Measurements from ENCODE around the gene ZIC2. TPM values are rescaled to one million over a fixed set of nuclear protein-coding genes. Genes with fewer than 3 reads are reported as not detected.

Gene ZIC2
- total and polyA plus RNA-seq, 2 donors (not counting 1 experiment from before 2014, with no cell fraction given) = not detected

DNA sequence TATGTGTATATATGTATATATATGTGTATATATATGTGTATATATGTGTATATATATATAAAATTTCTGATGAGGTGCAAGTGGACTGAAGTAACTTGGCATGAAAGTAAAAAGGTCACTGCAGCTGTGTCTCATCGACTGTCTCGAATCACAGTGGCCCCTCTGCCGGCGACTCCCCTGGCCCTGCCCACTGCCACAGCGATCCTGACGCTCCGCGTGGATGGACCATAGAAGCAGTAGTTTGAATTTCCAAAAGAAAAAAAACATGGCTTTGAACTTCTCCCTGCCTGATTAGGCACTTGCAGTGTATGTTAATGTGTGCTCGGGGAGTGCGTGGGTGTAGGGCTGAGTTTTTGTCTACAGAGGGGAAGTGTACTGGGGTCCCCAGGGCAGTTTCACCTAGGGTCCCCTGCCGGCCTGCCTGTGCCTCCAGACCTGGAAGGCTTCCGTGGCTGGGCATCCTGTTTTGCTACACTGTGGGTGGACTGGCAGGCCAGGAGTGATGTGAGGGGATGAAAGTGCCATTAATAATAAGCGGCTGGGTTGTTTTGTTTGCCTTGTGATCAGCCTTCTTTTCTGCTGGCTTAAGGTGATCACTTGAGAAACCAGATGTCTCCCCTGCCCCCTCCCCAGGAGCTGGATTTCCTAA lies 20.8 kb upstream of the ZIC2 start:
- no peak for TF ChIP-seq CTCF (conservative IDR thresholded peaks at IDR 0.05 in 1 of 2, IDR thresholded peaks at IDR 0.05 in 1 of 2; ENCODE audit: low read depth in 1 of 2, low read length in 2 of 2)
- TF ChIP-seq EZH2 (IDR thresholded peaks at IDR 0.05; ENCODE audit: low read length, missing control alignments) = no peak
- Histone ChIP-seq H3K36me3 (ENCODE audit: control insufficient read depth, insufficient read depth, low read length) (no peaks in the 10 kb centered on the region), H3K9me3 (ENCODE audit: control insufficient read depth, insufficient read depth, low read depth, low read length) (no peaks in the 10 kb centered on the region), H3K4me2 (ENCODE audit: extremely low read depth, insufficient read depth, low read length) (no peak overlapping the region), H3K27me3 (ENCODE audit: control insufficient read depth, insufficient read depth, low read length) (peaks cover 59% of the 10 kb centered on the region), H3K79me2 (ENCODE audit: control insufficient read depth, insufficient read depth, low read length) (no peaks in the 10 kb centered on the region), H3K4me3 (replicated peaks in 1 of 4; ENCODE audit: control extremely low read depth in 1 of 4, insufficient read depth in 1 of 4, low read depth in 3 of 4, low read length in 4 of 4) (no peak overlapping the region), H3K27ac (ENCODE audit: insufficient read depth, low read length) (no peak overlapping the region), H3K4me1 (ENCODE audit: control insufficient read depth, extremely low read depth, insufficient read depth, low read length) (no peaks in the 10 kb centered on the region), H3K9ac (ENCODE audit: insufficient read depth, low read length) (no peak overlapping the region), H4K20me1 (ENCODE audit: control insufficient read depth, extremely low read depth, insufficient read depth, low read length) (no peaks in the 10 kb centered on the region), H2AFZ (ENCODE audit: low read length) (no peak overlapping the region)
- DNase-seq (ENCODE audit: low read depth in 2 of 2) = no peak

DNA sequence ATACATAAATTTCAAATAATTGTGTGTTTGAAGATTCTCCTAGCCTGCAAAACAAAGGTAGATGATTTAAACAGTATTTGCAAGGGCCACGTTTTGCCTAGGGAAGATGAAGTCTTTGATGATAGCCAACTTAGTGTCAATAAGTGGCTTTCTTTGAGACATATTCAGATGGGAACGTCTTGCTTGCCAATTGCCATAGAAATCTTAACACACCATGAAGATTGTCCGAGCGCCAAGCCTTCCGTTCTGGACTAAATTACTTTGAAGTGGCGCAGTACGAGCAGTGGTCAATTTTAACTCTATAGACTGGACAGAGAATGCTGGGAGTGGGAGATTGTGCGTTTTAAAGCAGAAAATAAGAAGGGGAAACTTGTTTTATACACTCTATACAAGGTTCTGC lies 19.9 kb upstream of the ZIC2 start:
- no peaks in the 10 kb centered on the region for H3K79me2 ChIP-seq (ENCODE audit: control insufficient read depth, insufficient read depth, low read length)
- H4K20me1 ChIP-seq (ENCODE audit: control insufficient read depth, extremely low read depth, insufficient read depth, low read length) = no peaks in the 10 kb centered on the region
- H3K36me3 ChIP-seq (ENCODE audit: control insufficient read depth, insufficient read depth, low read length) = no peaks in the 10 kb centered on the region
- H3K27me3 ChIP-seq (ENCODE audit: control insufficient read depth, insufficient read depth, low read length) = peaks cover 56% of the 10 kb centered on the region
- no peak overlapping the region for H3K9ac ChIP-seq (ENCODE audit: insufficient read depth, low read length)
- no peak overlapping the region for H3K4me2 ChIP-seq (ENCODE audit: extremely low read depth, insufficient read depth, low read length)
- H3K27ac ChIP-seq (ENCODE audit: insufficient read depth, low read length) = no peak overlapping the region
- H3K4me1 ChIP-seq (ENCODE audit: control insufficient read depth, extremely low read depth, insufficient read depth, low read length) = no peaks in the 10 kb centered on the region
- no peak overlapping the region for H2AFZ ChIP-seq (ENCODE audit: low read length)
- TF ChIP-seq EZH2 (IDR thresholded peaks at IDR 0.05; ENCODE audit: low read length, missing control alignments) = no peak
- TF ChIP-seq CTCF (conservative IDR thresholded peaks at IDR 0.05 in 1 of 2, IDR thresholded peaks at IDR 0.05 in 1 of 2; ENCODE audit: low read depth in 1 of 2, low read length in 2 of 2) = no peak
- no peak overlapping the region for H3K4me3 ChIP-seq (replicated peaks in 1 of 4; ENCODE audit: control extremely low read depth in 1 of 4, insufficient read depth in 1 of 4, low read depth in 3 of 4, low read length in 4 of 4)
- H3K9me3 ChIP-seq (ENCODE audit: control insufficient read depth, insufficient read depth, low read depth, low read length) = no peaks in the 10 kb centered on the region
- DNase-seq (ENCODE audit: low read depth in 2 of 2) = no peak

DNA sequence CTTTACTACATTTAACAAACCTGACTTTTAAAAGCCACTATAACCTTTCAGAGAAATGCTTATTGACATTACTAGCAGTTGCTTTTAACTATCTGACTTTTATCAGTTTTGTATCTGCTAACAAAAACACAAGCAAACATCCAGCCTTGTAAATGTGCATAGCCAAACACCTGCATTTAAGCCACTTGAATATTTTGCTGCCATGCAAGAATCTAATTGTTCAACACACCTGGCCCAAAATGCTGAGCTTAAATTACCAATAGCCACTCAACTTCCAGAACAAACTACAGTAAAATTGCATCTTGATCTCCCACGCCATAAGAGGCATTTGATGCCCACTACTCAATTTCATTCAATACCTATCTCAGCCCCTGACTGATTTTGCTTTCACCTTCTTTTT lies 19.3 kb upstream of the ZIC2 start:
- no peaks in the 10 kb centered on the region for H4K20me1 ChIP-seq (ENCODE audit: control insufficient read depth, extremely low read depth, insufficient read depth, low read length)
- H3K4me1 ChIP-seq (ENCODE audit: control insufficient read depth, extremely low read depth, insufficient read depth, low read length) = no peaks in the 10 kb centered on the region
- H3K27ac ChIP-seq (ENCODE audit: insufficient read depth, low read length) = no peak overlapping the region
- no peaks in the 10 kb centered on the region for H3K79me2 ChIP-seq (ENCODE audit: control insufficient read depth, insufficient read depth, low read length)
- no peak overlapping the region for H3K9ac ChIP-seq (ENCODE audit: insufficient read depth, low read length)
- no peak for TF ChIP-seq CTCF (conservative IDR thresholded peaks at IDR 0.05 in 1 of 2, IDR thresholded peaks at IDR 0.05 in 1 of 2; ENCODE audit: low read depth in 1 of 2, low read length in 2 of 2)
- no peak for TF ChIP-seq EZH2 (IDR thresholded peaks at IDR 0.05; ENCODE audit: low read length, missing control alignments)
- H2AFZ ChIP-seq (ENCODE audit: low read length) = no peak overlapping the region
- DNase-seq (ENCODE audit: low read depth in 2 of 2) = no peak
- no peaks in the 10 kb centered on the region for H3K9me3 ChIP-seq (ENCODE audit: control insufficient read depth, insufficient read depth, low read depth, low read length)
- H3K4me2 ChIP-seq (ENCODE audit: extremely low read depth, insufficient read depth, low read length) = no peak overlapping the region
- H3K27me3 ChIP-seq (ENCODE audit: control insufficient read depth, insufficient read depth, low read length) = peaks cover 52% of the 10 kb centered on the region
- H3K4me3 ChIP-seq (replicated peaks in 1 of 4; ENCODE audit: control extremely low read depth in 1 of 4, insufficient read depth in 1 of 4, low read depth in 3 of 4, low read length in 4 of 4) = no peak overlapping the region
- no peaks in the 10 kb centered on the region for H3K36me3 ChIP-seq (ENCODE audit: control insufficient read depth, insufficient read depth, low read length)

Data from fibroblast of lung (primary cell).